Calu3 (cell line): ENCODE measurements around the gene GRK5. TPM values are rescaled to one million over a fixed set of nuclear protein-coding genes. Genes with fewer than 3 reads are reported as not detected.
A peak's percentile ranks its signal among the peaks of the same experiment; 100 is the strongest.

Experiments used
- BruUV-seq: library from RNA; stranded (reverse); fragments of 400-500 nt; replicated peaks from 2 replicates; lab custom pipeline; 2021; lab: Mats Ljungman, UMichigan
- CTCF ChIA-PET: fragments of 300-600 bp; sonication (Branson Sonifier 250); formaldehyde crosslinking; loops from one replicate; lab custom pipeline; 2022; ENCODE audit warnings: antibody characterized with exemption; lab: Charles Lee
- DNase-seq: peaks from one replicate; pipeline ENCODE4 v3.0.0; 2022
- H3K27ac Mint-ChIP-seq: one replicate; pipeline ENCODE4 v1.8.0; 2022; ENCODE audit warnings: mixed read lengths; ENCODE audit not compliant: unreplicated experiment
- H3K27me3 Mint-ChIP-seq: one replicate; pipeline ENCODE4 v1.8.0; 2022; ENCODE audit warnings: mixed read lengths; ENCODE audit not compliant: unreplicated experiment
- H3K36me3 Mint-ChIP-seq: one replicate; pipeline ENCODE4 v1.8.0; 2022; ENCODE audit warnings: mild to moderate bottlenecking, moderate library complexity, mixed read lengths; ENCODE audit not compliant: insufficient read depth, unreplicated experiment
- H3K4me1 Mint-ChIP-seq: one replicate; pipeline ENCODE4 v1.8.0; 2022; ENCODE audit warnings: mild to moderate bottlenecking, low read depth, mixed read lengths; ENCODE audit not compliant: unreplicated experiment
- H3K4me3 Mint-ChIP-seq: one replicate; pipeline ENCODE4 v1.8.0; 2022; ENCODE audit warnings: mild to moderate bottlenecking, low read depth, moderate library complexity, mixed read lengths; ENCODE audit not compliant: unreplicated experiment
- H3K9me3 Mint-ChIP-seq: one replicate; pipeline ENCODE4 v1.8.0; 2022; ENCODE audit warnings: low read depth, mixed read lengths; ENCODE audit not compliant: unreplicated experiment
- CTCF ChIP-seq: fragments of 200-600 bp; IDR thresholded peaks from one replicate; pipeline ENCODE4 v1.8.0; 2022; ENCODE audit warnings: antibody characterized with exemption; ENCODE audit not compliant: unreplicated experiment
- intact Hi-C: fragments of 100-400 bp; cut with micrococcal nuclease; formaldehyde crosslinking; loops from one replicate; pipeline ENCODE4 v1.10.0; 2022; ENCODE audit not compliant: unreplicated experiment
- total RNA-seq: library from RNA; stranded (reverse); gene quantifications from 2 replicates; pipeline ENCODE4 v1.2.3, GENCODE V29; 2022

Gene GRK5
- total RNA-seq, 1 experiment from 2014 or later: 4.4 TPM

GRCh38 chr10:119483839-119484238 lies 276.5 kb downstream of the GRK5 start:
- CTCF ChIA-PET: no interaction called here
- Mint-ChIP-seq H3K27me3 (peaks cover 19% of the 10 kb centered on the region), H3K9me3 (no peaks in the 10 kb centered on the region), H3K4me1 (no peaks in the 10 kb centered on the region), H3K4me3 (no peak overlapping the region), H3K27ac (no peak overlapping the region), H3K36me3 (no peaks in the 10 kb centered on the region)
- intact Hi-C loops: no loop called here
- TF ChIP-seq CTCF: no peak
- no peak for DNase-seq
- BruUV-seq: no TSS peak

- no peak for TF ChIP-seq CTCF
- no TSS peak for BruUV-seq
- CTCF ChIA-PET: interaction anchor here (0.7 kb wide), 1 partner anchor 73 kb away, joined by 3 read pairs; no protein-coding TSS in a partner anchor
- intact Hi-C loops: loop anchor here (5.0 kb wide), 2 partner anchors 41 to 291 kb away; no protein-coding TSS in a partner anchor
- H3K27ac Mint-ChIP-seq: no peak overlapping the region
- no peaks in the 10 kb centered on the region for H3K4me1 Mint-ChIP-seq
- H3K9me3 Mint-ChIP-seq: no peaks in the 10 kb centered on the region
- no peak overlapping the region for H3K4me3 Mint-ChIP-seq
- H3K36me3 Mint-ChIP-seq: no peaks in the 10 kb centered on the region
- H3K27me3 Mint-ChIP-seq: no peaks in the 10 kb centered on the region
- no peak for DNase-seq
Observed at GRCh38 chr10:119488675-119489074, 281.3 kb downstream of the GRK5 start.

GRCh38 chr10:119489991-119490326 lies 282.6 kb downstream of the GRK5 start:
- Mint-ChIP-seq H3K9me3 (no peaks in the 10 kb centered on the region), H3K36me3 (no peaks in the 10 kb centered on the region), H3K27ac (no peak overlapping the region), H3K4me3 (peak overlapping the region; percentile 39), H3K27me3 (no peaks in the 10 kb centered on the region), H3K4me1 (no peaks in the 10 kb centered on the region)
- BruUV-seq: no TSS peak
- no peak for TF ChIP-seq CTCF
- intact Hi-C loops: loop anchor here (5.0 kb wide), 2 partner anchors 43 to 293 kb away; no protein-coding TSS in a partner anchor
- DNase-seq: no peak
- CTCF ChIA-PET: interaction anchor here (0.6 to 1.2 kb wide), 10 partner anchors 9 to 389 kb away, joined by 3 to 13 read pairs (median 3); partner anchors contain the start of genes GRK5 and RGS10

- no peak overlapping the region for H3K27ac Mint-ChIP-seq
- H3K36me3 Mint-ChIP-seq: no peaks in the 10 kb centered on the region
- no peaks in the 10 kb centered on the region for H3K27me3 Mint-ChIP-seq
- no TSS peak for BruUV-seq
- CTCF ChIA-PET: no interaction called here
- no peaks in the 10 kb centered on the region for H3K4me1 Mint-ChIP-seq
- no peak overlapping the region for H3K4me3 Mint-ChIP-seq
- DNase-seq: no peak
- intact Hi-C loops: no loop called here
- no peak for TF ChIP-seq CTCF
- H3K9me3 Mint-ChIP-seq: no peaks in the 10 kb centered on the region
Observed at GRCh38 chr10:119491966-119492757, 284.8 kb downstream of the GRK5 start.
